LNCaP clone FGC (cell line): Measurements from ENCODE around the gene TRIM45.

Experiments
- DNase-seq: peaks from one replicate; pipeline ENCODE4 v3.0.0-alpha.2; 2011; ENCODE audit warnings: low read depth
- H3K4me3 ChIP-seq: 2 replicates; pipeline ENCODE4 v1.5.1; 2011; ENCODE audit warnings: mild to moderate bottlenecking, low read depth, low read length, control low read depth
- TF ChIP-seq, protein P1 (sequence below): IDR thresholded peaks from 2 replicates; pipeline ENCODE4 v1.5.1; 2012; ENCODE audit warnings: mild to moderate bottlenecking; ENCODE audit not compliant: control insufficient read depth, insufficient read depth; ENCODE audit errors: extremely low read depth

Gene TRIM45

DNA sequence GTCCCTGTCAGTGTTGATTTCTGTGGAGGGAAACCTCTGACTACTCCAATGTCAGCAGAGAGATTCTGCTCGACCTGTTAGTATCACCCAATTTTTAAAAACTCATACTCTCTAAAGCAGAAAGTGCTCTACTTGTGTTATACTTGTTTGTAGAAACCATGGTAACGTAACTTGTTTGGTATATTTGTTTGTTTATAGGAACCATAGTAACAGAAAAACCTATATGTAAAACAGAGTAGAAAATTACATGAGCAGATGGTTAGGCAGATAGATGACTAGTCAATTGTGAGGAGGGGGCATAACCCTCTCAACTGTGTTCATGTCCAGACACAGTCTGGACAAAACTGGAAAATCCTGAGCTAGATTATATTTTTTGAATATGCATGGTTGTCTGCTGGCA is 6.7 kb downstream of the TRIM45 start:
- DNase-seq: no peak
- TF ChIP-seq, protein P1, sequence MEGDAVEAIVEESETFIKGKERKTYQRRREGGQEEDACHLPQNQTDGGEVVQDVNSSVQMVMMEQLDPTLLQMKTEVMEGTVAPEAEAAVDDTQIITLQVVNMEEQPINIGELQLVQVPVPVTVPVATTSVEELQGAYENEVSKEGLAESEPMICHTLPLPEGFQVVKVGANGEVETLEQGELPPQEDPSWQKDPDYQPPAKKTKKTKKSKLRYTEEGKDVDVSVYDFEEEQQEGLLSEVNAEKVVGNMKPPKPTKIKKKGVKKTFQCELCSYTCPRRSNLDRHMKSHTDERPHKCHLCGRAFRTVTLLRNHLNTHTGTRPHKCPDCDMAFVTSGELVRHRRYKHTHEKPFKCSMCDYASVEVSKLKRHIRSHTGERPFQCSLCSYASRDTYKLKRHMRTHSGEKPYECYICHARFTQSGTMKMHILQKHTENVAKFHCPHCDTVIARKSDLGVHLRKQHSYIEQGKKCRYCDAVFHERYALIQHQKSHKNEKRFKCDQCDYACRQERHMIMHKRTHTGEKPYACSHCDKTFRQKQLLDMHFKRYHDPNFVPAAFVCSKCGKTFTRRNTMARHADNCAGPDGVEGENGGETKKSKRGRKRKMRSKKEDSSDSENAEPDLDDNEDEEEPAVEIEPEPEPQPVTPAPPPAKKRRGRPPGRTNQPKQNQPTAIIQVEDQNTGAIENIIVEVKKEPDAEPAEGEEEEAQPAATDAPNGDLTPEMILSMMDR: no peak
- no peak overlapping the region for H3K4me3 ChIP-seq

DNA sequence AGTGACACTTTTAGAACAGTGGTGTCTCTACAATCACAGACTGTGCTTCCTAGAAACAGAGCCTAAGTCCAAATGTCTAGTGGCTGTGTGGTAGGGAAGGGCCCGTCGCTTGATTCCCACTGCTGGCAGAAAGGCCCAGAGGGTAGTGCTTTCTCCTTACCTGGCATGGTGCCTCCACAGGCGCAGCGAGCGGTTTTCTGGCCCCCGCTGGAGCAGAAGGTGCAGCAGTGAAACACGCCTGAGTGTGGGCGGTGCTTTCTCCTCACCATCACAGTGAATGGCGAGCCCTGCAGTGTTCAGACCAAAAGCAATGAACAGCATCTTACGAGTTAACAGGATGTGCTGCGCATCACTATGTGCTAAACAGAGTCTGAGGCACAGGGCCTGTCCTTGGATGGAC is 8.3 kb downstream of the TRIM45 start:
- DNase-seq: no peak
- H3K4me3 ChIP-seq: no peak overlapping the region
- TF ChIP-seq, protein P1: no peak

DNA sequence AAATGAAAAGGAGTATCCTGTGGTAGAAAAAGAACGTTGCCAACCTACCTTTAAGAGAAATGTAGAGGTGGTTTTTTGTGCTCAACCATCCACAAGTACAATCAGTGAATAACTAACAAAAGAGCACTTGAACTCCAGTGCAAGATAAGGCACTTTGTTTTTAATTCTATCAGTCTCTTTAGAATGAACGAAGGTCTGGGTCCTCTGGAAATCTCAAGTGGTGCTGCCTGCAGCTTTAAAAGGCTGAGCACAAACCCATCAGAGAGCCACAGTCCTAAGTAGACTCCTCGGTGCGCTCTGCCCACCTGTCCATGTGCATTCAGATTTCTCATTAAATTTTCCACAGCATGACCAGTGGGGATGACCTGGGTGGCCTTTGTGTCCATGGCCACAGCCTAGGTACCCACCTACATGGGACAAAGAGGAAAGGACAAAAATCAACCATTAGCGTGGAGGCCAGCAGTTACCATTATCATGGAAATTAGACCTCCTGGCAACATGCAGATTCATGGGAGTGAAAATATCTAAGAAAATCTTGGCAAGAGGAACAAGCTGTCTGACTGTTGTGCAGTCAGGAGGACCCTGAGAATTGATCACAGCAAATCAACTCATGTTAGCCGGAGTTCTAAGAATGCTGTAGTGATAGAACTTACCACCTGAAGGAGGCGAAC is 9.4 kb downstream of the TRIM45 start:
- TF ChIP-seq, protein P1: no peak
- H3K4me3 ChIP-seq: no peak overlapping the region
- no peak for DNase-seq

DNA sequence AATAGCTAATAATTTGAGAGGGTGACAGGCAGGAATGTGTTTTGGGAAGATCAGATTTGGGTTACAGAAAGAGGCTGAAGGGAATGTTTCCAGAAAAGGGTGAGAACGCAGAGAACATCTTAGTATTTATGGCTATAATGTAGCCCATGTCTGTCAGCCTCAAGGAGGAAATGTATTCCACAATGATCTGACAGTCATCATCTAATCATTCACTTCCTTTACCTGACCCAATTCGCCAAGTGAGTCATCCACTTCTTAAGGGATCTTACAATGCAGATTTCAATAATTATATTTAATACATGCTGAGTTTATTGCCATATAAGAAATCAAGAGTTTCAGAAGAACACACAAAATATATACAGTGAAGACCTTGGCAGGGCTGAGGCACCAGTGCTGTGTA is 10.8 kb downstream of the TRIM45 start:
- no peak for DNase-seq
- TF ChIP-seq, protein P1: no peak
- no peak overlapping the region for H3K4me3 ChIP-seq

DNA sequence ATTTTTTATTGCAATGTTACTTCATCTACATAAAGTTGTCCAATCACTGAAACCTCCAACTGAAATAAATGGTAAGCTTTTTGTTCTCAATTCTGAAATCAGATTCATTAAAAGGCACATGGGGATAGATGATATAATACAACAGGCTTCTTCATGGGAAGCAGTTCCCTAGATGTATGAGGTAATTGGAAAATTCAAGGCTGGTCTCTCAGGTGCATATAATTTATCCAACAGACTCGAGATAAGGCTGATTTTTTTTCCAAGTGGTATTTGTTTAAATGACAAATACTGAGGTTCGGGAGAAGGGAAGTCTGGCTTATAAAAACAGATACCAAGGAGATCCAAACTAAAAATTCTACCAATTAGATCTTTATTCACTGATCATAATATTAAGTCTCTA is 14.2 kb downstream of the TRIM45 start:
- TF ChIP-seq, protein P1: no peak
- no peak overlapping the region for H3K4me3 ChIP-seq
- no peak for DNase-seq

DNA sequence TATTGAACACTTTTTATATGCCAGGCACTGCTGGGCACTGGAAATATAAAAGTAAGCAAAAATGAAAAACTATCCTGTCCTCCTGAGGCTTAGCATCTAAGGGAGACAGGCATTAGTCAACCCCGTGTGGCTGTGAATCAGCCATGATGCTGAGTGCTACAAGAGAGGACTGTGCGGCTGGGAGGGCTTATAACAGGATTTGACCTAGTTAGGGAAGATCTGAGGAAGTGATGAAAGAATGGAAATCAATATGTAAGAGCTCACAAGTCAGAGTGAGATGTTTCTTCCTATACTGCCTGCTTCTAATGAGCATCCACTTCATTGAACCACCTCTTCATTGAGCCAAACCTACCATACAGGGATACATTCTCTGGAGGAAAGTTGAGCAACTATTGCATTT is 15.1 kb downstream of the TRIM45 start:
- no peak for DNase-seq
- no peak overlapping the region for H3K4me3 ChIP-seq
- TF ChIP-seq, protein P1: no peak

DNA sequence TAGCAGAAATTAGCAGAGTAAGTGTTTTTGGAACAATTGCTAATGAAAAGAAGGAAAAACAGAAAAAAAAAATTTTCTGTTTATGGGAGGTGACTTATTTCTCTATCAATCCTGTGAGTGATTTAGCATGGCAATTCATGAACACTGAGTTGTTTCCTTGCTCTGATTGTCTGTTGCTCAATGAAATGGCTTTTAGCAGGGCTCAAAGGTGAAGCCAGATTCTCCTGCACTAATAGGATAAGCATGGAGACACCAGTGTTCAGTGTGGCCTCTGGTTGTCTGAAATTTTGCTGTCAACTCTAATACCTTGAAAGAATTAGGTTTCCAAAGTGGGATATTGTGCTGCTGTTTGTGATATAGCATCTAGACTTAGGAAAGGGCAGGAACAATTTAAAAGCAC is 15.8 kb downstream of the TRIM45 start:
- no peak overlapping the region for H3K4me3 ChIP-seq
- TF ChIP-seq, protein P1: no peak
- no peak for DNase-seq
